ENCODE results near the gene TSNAX.

TSNAX gene

DNA sequence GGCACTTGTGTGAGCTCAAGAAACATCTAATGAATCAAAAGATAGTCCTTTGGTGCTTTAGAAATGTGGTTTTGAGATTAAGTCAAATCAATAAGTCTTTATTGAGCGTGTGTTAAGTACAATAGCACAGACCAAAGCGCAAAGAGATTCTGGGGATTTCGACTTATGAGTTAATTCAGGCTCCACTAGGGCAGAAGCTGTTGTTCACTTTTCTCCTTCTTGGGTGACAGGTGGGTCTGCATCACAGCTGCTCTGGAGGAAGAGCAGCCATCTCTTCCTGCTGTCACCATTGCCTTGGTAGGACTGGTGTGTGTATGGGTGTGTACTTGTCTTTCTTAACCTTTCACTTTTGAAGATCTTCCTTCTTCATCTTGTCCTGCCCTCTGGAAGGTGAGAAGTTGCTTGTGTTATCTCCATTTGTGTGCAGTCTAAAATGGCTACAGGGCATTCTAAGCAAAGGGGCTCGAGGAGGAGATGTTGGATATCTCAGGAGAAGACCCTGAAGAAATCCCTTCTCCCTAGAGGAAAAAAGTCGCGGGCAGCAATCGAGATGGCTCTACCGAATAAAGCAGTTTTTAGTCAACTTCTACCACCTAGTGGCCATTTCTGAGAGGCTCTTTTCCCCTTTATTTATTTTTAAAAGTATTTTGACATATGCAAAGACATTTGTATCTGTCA, 75.3 kb downstream of the TSNAX start:
- peak; percentile 46 to 62 for DNase-seq

DNA sequence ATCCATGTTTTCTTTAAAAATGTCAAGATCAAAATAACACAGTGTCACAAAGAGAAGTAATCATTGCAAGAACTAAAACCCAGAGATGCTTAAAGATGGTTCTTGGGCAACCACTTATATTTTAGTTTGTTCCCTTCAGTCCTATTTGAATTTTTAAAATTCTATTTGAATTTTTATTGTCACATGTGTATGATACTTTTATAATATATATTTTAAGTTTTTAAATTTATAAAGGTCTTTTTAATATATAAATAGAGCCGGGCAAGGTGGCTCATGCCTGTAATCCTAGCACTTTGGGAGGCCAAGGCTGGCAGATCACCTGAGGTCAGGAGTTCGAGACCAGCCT, 75.8 kb downstream of the TSNAX start:
- no peak for DNase-seq

DNA sequence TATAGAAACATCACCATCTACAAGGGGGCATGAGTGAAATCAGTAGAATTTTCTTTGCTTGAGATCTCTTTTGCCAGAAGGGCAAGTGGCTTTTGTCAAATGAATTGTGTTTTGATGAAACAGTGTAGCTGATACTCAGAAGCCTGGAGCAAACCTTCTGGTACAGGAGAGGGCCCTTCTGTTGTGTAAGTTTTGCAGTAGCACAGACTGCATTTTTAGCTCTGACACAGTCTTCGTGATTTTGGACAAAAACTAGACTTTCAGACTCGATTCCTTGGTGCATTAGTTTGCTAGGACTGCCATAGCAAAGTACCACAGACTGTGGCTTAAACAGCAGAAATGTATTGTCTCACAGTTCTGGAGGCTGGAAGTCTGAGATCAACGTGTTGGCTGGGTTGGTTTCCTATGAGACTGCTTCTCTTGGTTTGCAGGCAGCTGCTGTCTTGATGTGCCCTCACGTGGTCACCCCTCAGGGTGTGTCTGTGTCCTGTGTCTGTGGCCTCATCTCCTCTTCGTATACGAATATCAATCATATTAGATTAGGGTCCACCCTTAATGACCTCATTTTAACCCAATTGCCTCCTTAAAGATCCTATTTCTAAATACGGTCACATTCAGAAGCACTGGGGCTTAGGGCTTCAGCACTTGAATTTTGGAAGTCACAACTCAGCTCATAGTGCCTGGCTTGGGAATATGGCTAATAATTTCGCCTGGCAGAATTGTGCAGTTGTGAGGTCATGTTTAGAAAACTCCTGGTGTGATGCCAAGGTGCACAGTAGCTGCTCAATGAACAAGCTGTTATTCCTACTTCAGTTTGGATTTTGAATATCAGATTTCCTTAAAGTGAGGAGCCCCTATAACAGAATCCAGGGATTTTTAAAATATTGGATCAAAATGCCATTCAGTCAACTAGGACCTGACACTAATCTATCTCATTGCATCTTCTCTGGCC, 77.0 kb downstream of the TSNAX start:
- no peak for DNase-seq

DNA sequence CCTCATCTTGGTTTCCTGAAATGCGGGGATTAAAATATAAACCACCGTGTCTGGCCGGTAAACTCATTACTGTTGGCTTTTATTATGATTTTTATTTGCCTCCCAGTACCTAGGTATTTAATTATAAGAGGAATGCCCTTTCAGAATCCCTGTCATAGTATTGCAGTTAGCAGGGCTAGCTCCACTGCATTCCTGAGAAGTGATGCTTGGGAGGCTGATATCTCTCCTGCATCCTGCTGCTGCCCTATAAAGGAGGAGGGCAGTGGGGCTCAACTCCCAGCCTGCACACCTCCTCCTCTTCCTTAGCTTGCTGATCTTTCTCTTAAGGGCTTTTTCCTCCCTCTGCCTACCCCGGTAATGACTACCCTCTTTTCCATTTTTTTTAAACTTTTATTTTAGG, 78.2 kb downstream of the TSNAX start:
- DNase-seq, result no peak

DNA sequence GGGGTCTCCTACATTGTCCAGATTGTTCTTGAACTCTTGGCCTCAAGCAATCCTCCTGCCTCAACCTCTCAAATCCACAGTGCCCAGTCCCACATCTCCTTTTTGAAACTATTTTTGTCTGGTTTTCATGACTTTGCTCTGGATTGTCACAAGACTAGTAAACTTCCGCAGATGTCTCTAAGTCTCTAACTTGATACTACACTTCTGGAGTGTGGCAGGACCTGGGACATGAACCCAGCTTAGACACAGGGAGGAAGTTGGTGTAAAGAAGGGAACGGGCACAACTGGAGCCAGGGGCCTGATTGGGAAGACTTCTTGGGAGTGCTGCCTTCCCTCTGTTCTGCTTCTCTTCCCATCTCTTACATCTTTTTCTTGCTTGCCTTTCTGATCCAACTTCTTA, 81.9 kb downstream of the TSNAX start:
- DNase-seq, result no peak

DNA sequence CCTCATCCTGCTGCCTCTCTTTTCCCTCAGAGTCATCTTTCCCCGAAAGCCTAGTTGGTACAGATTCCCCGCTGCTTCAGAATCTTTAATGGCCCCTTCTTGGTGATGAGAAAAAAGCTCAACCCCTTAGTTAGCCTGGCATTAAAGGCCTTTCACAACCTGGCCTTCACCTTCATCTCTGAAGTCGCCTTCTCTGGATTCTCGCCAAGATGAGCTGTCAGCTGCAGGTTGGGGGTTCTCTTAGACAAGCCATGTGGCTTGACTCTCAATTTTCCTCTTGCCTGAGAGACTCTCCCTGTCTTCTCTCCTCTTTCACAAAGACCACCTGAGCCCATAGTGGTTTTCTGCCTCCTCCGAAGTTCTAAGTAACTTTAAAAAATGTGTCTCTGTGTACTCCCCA, 82.6 kb downstream of the TSNAX start:
- DNase-seq, result no peak

DNA sequence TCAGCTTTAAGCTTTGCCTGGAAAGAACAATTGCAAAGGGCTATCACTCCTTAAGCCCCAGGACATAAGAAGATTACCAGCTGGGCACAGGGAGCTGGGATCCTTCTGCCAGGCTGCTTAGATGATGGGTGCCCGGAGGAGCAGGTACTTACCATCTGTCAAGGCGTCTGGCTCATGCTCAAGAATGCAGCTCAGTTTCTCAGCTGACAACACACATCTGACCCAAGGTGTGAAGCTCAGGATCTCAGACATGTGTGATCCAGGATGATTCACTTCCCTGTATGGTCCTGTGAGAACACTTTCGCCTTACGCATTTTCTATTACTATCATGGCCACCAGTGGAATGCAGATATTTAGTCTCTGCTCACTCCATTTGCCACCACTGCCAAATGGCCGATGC, 83.4 kb downstream of the TSNAX start:
- DNase-seq, result no peak

DNA sequence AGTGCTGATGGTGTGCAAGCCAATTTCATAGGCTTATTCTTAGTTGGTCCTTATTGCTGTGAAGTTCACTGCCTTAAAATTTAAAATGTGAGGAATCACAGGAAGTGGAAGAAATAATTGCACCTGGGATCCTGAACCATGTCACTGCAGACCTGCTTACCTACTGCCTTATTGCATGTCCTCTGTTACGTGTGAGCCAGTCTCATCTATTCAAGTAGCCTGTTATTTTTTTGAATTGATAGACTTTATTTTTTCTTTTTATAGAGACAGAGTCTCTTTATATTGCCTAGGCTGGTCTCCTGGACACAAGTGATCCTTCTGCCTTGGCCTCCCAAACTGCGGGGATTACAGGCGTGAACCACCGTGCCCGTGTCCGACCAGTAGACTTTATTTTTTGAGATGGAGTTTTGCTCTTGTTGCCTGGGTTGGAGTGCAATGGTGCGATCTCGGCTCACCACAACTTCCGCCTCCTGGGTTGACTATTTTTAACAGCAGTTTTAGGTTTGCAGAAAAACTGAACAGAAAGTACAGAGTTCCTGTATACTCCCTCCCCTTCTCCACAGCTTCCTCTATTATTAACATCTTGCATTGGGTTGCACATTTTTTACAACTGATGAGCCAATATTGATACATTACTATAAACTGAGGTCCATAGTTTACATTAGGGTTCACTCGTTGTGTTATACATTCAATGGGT, 84.1 kb downstream of the TSNAX start:
- DNase-seq, result no peak

DNA sequence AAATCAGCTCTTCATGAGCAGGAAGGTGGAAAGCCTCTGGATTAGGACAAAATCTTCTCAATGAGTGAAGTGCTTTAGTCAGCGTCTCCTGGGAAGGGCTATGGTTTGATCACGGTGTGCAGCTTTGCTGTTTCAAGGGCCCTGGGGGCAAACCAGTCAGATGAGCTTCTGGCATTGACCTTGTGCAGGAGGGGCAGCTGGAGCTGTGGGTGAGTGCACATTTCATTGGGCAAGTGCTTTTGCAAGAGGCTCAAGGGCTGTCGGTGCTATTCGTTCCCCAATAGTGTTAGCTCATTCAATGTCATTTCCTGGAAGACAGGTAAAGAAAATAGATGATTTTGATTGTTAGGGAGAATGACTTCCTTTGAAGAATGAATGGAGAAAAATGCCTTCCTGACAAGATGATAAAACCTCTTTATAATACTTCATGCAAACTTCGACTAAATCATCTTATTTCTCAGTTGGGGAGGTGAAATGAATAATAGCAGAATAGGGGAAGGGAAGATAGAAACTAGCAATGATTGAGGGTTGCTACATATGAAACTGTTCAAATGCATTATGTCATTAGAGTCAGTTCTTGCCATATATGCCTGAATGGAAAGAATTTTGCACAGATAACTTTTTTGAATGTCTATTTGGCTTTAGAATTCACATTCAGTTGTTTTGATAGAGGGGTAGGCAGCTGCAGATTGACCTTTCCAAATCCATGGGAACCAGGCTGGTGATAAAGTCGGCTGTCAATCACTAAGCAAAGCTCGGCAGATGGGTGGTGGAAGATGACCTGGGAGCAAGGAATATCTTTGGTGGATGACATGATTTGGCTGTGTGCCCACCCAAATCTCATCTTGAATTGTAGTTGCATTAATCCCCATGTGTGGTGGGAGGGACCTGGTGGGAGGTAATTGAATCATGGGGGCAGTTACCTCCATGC, 85.2 kb downstream of the TSNAX start:
- DNase-seq, result no peak

All from SHP77 (cell line).